ENCODE results near the gene TULP3. TPM values are rescaled to one million over a fixed set of nuclear protein-coding genes. Genes with fewer than 3 reads are reported as not detected.

Gene TULP3
- total and polyA plus RNA-seq, 2 of the 8 experiments (the other 6 are each of a cell fraction or from before 2014, with no cell fraction given), result 18.4 to 21.2 TPM

GRCh38 chr12:2934371-2934770, 43.7 kb downstream of the TULP3 start:
- Histone ChIP-seq H3K79me2 (ENCODE audit: control insufficient read depth in 1 of 2, insufficient read depth in 2 of 2, low read length in 2 of 2) (no peaks in the 10 kb centered on the region), H2BK5ac (ENCODE audit: low read depth, low read length) (no peak overlapping the region), H3K4me1 (replicated peaks in 1 of 4; ENCODE audit: control insufficient read depth in 3 of 4, insufficient read depth in 4 of 4, low read length in 3 of 4) (no peaks in the 10 kb centered on the region), H2AK5ac (ENCODE audit: low read depth, low read length) (no peak overlapping the region), H3K4ac (replicated peaks; ENCODE audit: insufficient read length, low read depth, low read length) (no peak overlapping the region), H3K18ac (ENCODE audit: extremely low read depth, low read length) (no peak overlapping the region), H2BK12ac (ENCODE audit: low read depth, low read length) (no peak overlapping the region), H3K23ac (ENCODE audit: insufficient read length) (no peak overlapping the region), H2BK120ac (replicated peaks; ENCODE audit: low read depth, low read length) (no peak overlapping the region), H2BK20ac (ENCODE audit: low read length) (no peak overlapping the region), H4K91ac (replicated peaks; ENCODE audit: insufficient read length, low read length) (no peak overlapping the region), H3K27me3 (replicated peaks in 1 of 4; ENCODE audit: control insufficient read depth in 3 of 4, extremely low read depth in 1 of 4, insufficient read depth in 3 of 4, low read length in 3 of 4) (no peaks in the 10 kb centered on the region), H3K36me3 (ENCODE audit: control insufficient read depth in 2 of 4, insufficient read depth in 4 of 4, low read length in 3 of 4) (peaks cover 0 to 23% (median 6%) of the 10 kb centered on the region in 4 experiments; a peak in 6 of 8 replicates), H3K9me3 (ENCODE audit: insufficient read depth in 2 of 2, low read depth in 1 of 2, low read length in 1 of 2) (no peaks in the 10 kb centered on the region), H3K56ac (replicated peaks; ENCODE audit: insufficient read length, low read depth, low read length) (no peak overlapping the region), H4K20me1 (replicated peaks in 1 of 2; ENCODE audit: control insufficient read depth in 1 of 2, insufficient read depth in 2 of 2, low read length in 2 of 2) (peaks cover 0 to 2% of the 10 kb centered on the region in 2 experiments), H3K9ac (replicated peaks in 1 of 4; ENCODE audit: extremely low read depth in 1 of 4, low read depth in 3 of 4, low read length in 3 of 4) (no peak overlapping the region), H4K5ac (ENCODE audit: insufficient read length, low read depth, low read length) (no peak overlapping the region), H3K79me1 (ENCODE audit: low read depth, low read length) (no peaks in the 10 kb centered on the region), H2AFZ (ENCODE audit: low read length) (no peak overlapping the region), H3K27ac (ENCODE audit: low read depth, low read length) (no peak overlapping the region), H3K14ac (ENCODE audit: insufficient read length) (no peak overlapping the region), H4K8ac (ENCODE audit: extremely low read depth, insufficient read depth, low read length) (no peak overlapping the region), H3K4me3 (ENCODE audit: extremely low read depth in 1 of 4, insufficient read depth in 2 of 4, low read depth in 3 of 4, low read length in 4 of 4) (no peak overlapping the region), H3K23me2 (ENCODE audit: low read depth, low read length) (0 out of 2 replicates have a peak, but pooled peaks cover 1% of the 10 kb centered on the region), H2BK15ac (ENCODE audit: low read length) (no peak overlapping the region), H3K4me2 (ENCODE audit: insufficient read depth in 1 of 2, low read depth in 2 of 2, low read length in 2 of 2) (no peak overlapping the region)
- ChIA-PET POLR2A (ENCODE audit: partially characterized antibody) (interaction anchor here (1.4 kb wide), 1 partner anchor 58 kb away, joined by 4 read pairs; the partner anchor contains the start of genes FOXM1 and RHNO1), CTCF (ENCODE audit: partially characterized antibody) (interaction anchor here (0.7 to 4.2 kb wide), 6 partner anchors 10 to 88 kb away, joined by 3 to 21 read pairs (median 4); no protein-coding TSS in a partner anchor)
- DNase-seq (ENCODE audit: low read depth in 1 of 2, low spot score in 2 of 2), result no peak
- no peak for FAIRE-seq
- WGBS, 2 experiments (ENCODE audit: extremely low coverage in 1 of 2, insufficient coverage in 1 of 2, insufficient read length in 1 of 2, insufficient replicate concordance in 2 of 2, low coverage in 1 of 2, low lambda C conversion rate in 2 of 2, missing lambda C conversion rate in 1 of 2), result 99% methylated on average over 6 of the region's 6 CpGs; no CpG with 5 or more reads in 1 of the 2 experiments
- TF ChIP-seq BACH1 (IDR thresholded peaks at IDR 0.05; ENCODE audit: low read length) (no peak), PHF8 (conservative IDR thresholded peaks at IDR 0.05; ENCODE audit: low read depth, low read length) (no peak), POLR2A (IDR thresholded peaks at IDR 0.05; ENCODE audit: control extremely low read depth in 1 of 2, low read depth in 2 of 2, low read length in 2 of 2) (no peak), KDM5A (IDR thresholded peaks at IDR 0.05; ENCODE audit: low read length) (no peak), SP1 (IDR thresholded peaks at IDR 0.05; ENCODE audit: low read depth, low read length) (no peak), SP4 (IDR thresholded peaks at IDR 0.05; ENCODE audit: low read length) (no peak), CTBP2 (IDR thresholded peaks at IDR 0.05; ENCODE audit: borderline replicate concordance, insufficient read depth, insufficient read length, low read length) (no peak), SIRT6 (IDR thresholded peaks at IDR 0.05; ENCODE audit: low read length) (no peak), ASH2L (IDR thresholded peaks at IDR 0.05; ENCODE audit: low read length) (no peak)
